GM12878 (cell line): ENCODE measurements around the gene COX15. TPM values are rescaled to one million over a fixed set of nuclear protein-coding genes. Genes with fewer than 3 reads are reported as not detected.

Experiments
- BCL11A ChIP-seq: IDR thresholded peaks from 2 replicates; pipeline ENCODE4 v1.6.1; 2011; ENCODE audit warnings: low read depth, low read length
- CREM ChIP-seq: IDR thresholded peaks from 2 replicates; pipeline ENCODE4 v1.6.1; 2014; ENCODE audit warnings: antibody characterized with exemption, low read depth
- CUX1 ChIP-seq: IDR thresholded peaks from 2 replicates; pipeline ENCODE4 v1.6.1; 2012; ENCODE audit warnings: improper control_type of control experiment, low read depth, low read length; ENCODE audit not compliant: insufficient replicate concordance
- KLF5 ChIP-seq: fragments of 450-650 bp; IDR thresholded peaks from 2 replicates; pipeline ENCODE4 v1.6.1; 2014; ENCODE audit warnings: mild to moderate bottlenecking; ENCODE audit not compliant: partially characterized antibody
- MEF2B ChIP-seq: fragments of 450-650 bp; IDR thresholded peaks from 2 replicates; pipeline ENCODE4 v1.6.1; 2018; ENCODE audit warnings: mild to moderate bottlenecking, moderate library complexity; ENCODE audit not compliant: partially characterized antibody, poor library complexity, severe bottlenecking
- NBN ChIP-seq: fragments of 450-650 bp; IDR thresholded peaks from 2 replicates; pipeline ENCODE4 v1.6.1; 2016
- NRF1 ChIP-seq: conservative IDR thresholded peaks from 2 replicates; pipeline ENCODE4 v1.6.1; 2011; ENCODE audit warnings: mild to moderate bottlenecking, low read depth, low read length, improper control_type of control experiment
- PAX8 ChIP-seq: fragments of 450-650 bp; IDR thresholded peaks from 2 replicates; pipeline ENCODE4 v1.6.1; 2017; ENCODE audit warnings: mild to moderate bottlenecking, moderate library complexity
- PML ChIP-seq: IDR thresholded peaks from 2 replicates; pipeline ENCODE4 v1.6.1; 2012; ENCODE audit warnings: low read length, inconsistent platforms
- POLR2A ChIP-seq: IDR thresholded peaks from 2 replicates; pipeline ENCODE4 v1.6.1; 2011; ENCODE audit warnings: low read depth, mild to moderate bottlenecking, low read length
- POLR2AphosphoS2 ChIP-seq: IDR thresholded peaks from 2 replicates; pipeline ENCODE4 v1.6.1; 2011; ENCODE audit warnings: low read depth, mild to moderate bottlenecking, low read length, improper control_type of control experiment, moderate library complexity
- RCOR1 ChIP-seq: conservative IDR thresholded peaks from 2 replicates; pipeline ENCODE4 v1.6.1; 2012; ENCODE audit warnings: low read depth, low read length, improper control_type of control experiment
- REST ChIP-seq: IDR thresholded peaks from 2 replicates; pipeline ENCODE4 v1.6.1; 2012; ENCODE audit warnings: mild to moderate bottlenecking, low read depth, low read length
- SMARCA5 ChIP-seq: fragments of 450-650 bp; IDR thresholded peaks from 2 replicates; pipeline ENCODE4 v1.6.1; 2017; ENCODE audit warnings: mild to moderate bottlenecking
- STAT1 ChIP-seq: fragments of 450-650 bp; conservative IDR thresholded peaks from 2 replicates; pipeline ENCODE4 v1.6.1; 2014; ENCODE audit warnings: antibody characterized with exemption, mild to moderate bottlenecking
- polyA plus RNA-seq, 11 experiments: library from polyadenylated mRNA; depleted of rRNA in 4 of 11; unstranded in 6 of 11; stranded (reverse) in 5 of 11; fragments of >200 nt; fragmentation: Nextera tagmentation in 4 of 11; fragmentation: Illumina TruSeq in 1 of 11; extraction: Ambion mirVana in 4 of 11; extraction: Trizol in 1 of 11; gene quantifications; 1 replicate in 1 of 11; 2 replicates in 10 of 11; pipeline versions ENCODE4 v1.2.1 to v1.2.3, GENCODE V29; 2011 to 2016; ENCODE audit warnings: inconsistent platforms in 2 of 11, missing spikeins in 2 of 11, low read depth in 1 of 11
- total RNA-seq, 4 experiments: library from RNA; depleted of rRNA in 3 of 4; stranded (reverse); fragments of >200 nt in 3 of 4; fragmentation: Illumina TruSeq in 1 of 4; extraction: Trizol in 1 of 4; gene quantifications; 2 replicates each; pipeline versions ENCODE4 v1.2.1 to v1.2.3, GENCODE V29; 2013 to 2021
- TF ChIP-seq, protein P1 (sequence below): IDR thresholded peaks from 2 replicates; pipeline ENCODE4 v1.6.1; 2011; ENCODE audit warnings: borderline replicate concordance, low read depth, mild to moderate bottlenecking, moderate library complexity, low read length; ENCODE audit not compliant: insufficient read depth, poor library complexity, severe bottlenecking

COX15 gene
- total and polyA plus RNA-seq, 10 of the 15 experiments (the other 5 are each of a cell fraction or from before 2014, with no cell fraction given): 30.2 to 50.7 (median 38.3) TPM

GRCh38 chr10:99732033-99732842 lies at the start of gene COX15, which contains the start of gene CUTC (continued):
- no peak for TF ChIP-seq CUX1
- TF ChIP-seq KLF5: peak; percentile 42
- TF ChIP-seq PML: peak; percentile 90
- TF ChIP-seq POLR2AphosphoS2: peak; percentile 92
- peak; percentile 90; the same call in 1 of the 2 replicates for TF ChIP-seq RCOR1
- TF ChIP-seq MEF2B: no peak
- 0 out of 2 replicates have a peak, but pooled peaks have one; percentile 23 for TF ChIP-seq NBN
- TF ChIP-seq CREM: no peak
- TF ChIP-seq REST: no peak
- TF ChIP-seq POLR2A: peak; percentile 94
- TF ChIP-seq BCL11A: no peak
- TF ChIP-seq, protein P1, sequence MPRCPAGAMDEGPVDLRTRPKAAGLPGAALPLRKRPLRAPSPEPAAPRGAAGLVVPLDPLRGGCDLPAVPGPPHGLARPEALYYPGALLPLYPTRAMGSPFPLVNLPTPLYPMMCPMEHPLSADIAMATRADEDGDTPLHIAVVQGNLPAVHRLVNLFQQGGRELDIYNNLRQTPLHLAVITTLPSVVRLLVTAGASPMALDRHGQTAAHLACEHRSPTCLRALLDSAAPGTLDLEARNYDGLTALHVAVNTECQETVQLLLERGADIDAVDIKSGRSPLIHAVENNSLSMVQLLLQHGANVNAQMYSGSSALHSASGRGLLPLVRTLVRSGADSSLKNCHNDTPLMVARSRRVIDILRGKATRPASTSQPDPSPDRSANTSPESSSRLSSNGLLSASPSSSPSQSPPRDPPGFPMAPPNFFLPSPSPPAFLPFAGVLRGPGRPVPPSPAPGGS: no peak
- TF ChIP-seq PAX8: no peak
- no peak for TF ChIP-seq STAT1
- TF ChIP-seq SMARCA5: peak; percentile 63; the same call in 1 of the 2 replicates
- peak; percentile 66 for TF ChIP-seq NRF1
